ENCODE results near the gene ROPN1B.

ROPN1B gene

DNA sequence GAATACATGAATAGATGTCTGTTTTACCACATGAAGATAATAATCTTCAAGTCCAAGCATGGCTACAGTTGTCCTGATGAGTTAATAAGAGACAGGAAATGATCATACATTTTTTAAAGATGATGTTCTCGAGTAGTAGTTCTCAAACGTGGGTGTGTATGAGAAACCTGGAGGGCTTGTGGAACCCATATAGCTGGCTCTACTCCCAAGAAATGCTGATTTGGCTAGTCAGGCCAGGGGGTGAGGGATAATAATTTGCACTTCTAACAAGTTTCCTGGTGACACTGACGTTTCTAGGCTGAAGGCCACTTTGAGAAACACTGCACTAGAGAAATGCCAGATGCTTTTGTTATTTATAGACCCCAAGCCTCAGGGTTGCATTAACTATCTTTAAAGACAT, 37.0 kb downstream of the ROPN1B start:
- no peak for DNase-seq

DNA sequence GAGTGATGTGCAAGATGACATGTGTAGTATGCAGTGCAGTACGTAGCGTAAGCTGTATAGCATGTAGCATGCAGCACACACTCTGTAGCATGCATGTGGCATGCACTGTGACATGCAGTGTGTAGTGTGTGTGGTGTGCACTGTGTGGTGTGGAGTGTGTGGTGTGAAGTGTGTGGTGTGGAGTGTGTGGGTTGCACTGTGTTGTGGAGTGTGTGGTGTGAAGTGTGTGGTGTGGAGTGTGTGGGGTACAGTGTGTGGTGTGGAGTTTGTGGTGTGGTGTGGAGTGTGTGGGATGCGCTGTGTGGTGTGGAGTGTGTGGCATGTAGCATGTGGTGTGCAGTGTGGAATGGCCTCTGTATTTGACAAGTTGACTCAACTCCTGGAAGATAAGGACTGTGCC, 39.2 kb downstream of the ROPN1B start:
- no peak for DNase-seq

DNA sequence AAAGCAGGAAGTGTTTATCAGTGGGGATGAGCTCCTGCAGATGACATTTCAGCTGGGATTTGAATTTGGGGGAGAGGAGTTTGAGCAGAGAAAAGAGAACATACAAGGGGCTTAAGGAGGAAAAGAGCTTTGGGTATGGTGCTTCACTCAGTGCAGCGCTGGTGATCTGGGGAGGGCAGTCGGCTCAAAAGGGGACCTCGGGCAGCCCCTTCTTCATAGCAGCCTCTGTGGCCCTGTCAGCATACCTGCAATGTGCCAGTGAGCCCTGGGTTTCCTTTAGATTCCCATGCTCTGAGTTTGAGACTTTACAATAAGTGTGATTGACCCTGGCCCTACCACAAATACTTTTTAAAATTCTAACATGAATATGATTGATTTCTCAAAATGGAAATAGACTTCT, 40.2 kb downstream of the ROPN1B start:
- DNase-seq, result no peak

DNA sequence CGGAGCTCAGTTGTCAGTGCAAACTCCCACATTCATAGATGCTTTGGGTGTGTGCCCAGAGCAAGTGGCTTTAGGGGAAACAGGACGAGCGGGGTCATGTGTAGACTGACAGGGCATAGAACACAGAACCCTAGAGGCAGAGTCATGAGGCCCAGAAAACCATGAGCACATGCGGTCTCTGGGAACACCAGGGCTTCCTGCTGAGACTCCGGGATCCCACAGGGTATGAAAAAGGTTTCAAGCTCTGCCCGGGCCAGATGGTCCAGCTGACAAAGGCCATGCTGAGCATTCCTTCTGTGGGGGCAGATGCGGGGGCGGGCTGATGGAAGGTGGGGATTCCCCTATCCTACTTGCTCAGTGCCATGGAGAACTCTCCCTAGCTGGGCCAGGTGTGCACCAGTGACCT, 44.8 kb downstream of the ROPN1B start:
- DNase-seq, result no peak

DNA sequence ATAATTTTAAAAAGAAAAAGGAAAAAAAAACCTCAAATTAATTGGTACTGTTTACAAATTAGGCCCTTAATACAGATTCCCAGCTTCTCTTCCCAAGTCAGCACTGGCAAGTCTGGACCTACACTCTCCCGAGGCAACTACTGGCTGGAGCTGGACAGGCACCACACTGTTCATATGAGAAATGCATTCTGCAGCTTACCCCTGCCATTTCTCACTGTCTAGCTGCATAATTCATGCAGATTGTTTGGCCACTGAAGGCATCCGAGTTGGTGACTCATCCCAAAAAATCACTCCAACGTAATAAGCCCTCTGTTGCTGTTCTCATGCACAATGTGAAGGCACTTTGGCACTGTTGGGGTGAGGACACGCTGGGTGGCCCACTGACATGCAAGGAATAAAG, 45.3 kb downstream of the ROPN1B start:
- DNase-seq, result no peak

DNA sequence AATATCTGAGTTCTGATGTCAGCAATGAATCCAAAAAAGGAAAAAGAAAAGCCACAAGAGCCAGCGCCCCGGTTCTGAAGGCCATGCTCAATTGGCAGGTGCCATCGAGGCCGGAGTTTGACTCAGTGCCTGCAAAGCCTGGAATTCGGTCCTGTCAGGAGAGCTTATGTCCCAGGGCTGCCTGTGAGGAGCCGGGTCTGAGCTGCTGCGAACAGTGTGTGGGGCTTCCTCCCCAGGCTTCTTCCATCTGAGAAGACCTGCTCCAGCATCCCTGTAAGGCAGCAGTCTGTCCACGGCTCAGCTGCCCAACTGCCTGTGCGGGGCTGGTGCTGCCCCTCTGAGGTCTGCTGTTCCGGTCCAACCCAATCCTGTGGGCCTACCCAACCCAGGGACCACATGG, 46.1 kb downstream of the ROPN1B start:
- no peak for DNase-seq

DNA sequence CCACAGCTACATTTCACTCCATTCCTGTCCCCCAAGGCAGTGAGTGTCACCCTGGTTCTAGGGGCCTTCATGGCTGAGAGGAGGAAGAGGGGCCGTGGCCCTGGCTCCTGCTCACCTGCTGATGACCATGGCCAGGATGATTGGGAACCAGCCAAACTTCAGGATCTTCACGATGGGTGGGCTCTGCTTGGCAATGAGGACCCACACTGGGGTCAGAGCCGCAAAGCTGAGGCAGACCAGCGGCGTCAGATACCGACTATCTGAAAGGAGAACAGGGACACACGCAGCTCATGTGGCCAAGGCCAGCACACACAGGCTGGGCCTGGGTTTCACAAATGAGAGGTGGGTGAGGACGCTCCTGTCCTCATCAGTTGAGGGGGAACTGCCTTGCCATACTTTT, 47.6 kb downstream of the ROPN1B start:
- no peak for DNase-seq

DNA sequence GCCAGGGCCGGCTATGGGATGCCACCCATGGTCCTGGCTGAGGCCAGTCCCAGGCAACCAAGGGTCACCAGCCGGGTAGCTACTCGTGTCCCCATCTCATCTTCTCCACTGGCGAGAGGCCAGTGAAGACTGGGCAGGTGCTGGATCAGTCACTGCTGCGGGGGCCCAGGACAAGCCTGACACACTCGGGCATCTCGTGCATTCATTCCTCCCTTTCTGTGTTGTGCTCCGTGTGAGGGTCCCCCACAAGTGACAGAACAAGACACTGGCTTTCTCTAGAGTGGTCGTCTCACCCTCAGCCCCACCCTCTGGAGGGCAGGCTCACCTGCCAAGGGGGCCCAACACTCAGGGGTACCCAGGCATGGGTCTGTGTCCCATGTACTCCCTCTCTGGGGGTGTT, 48.4 kb downstream of the ROPN1B start:
- DNase-seq, result no peak

DNA sequence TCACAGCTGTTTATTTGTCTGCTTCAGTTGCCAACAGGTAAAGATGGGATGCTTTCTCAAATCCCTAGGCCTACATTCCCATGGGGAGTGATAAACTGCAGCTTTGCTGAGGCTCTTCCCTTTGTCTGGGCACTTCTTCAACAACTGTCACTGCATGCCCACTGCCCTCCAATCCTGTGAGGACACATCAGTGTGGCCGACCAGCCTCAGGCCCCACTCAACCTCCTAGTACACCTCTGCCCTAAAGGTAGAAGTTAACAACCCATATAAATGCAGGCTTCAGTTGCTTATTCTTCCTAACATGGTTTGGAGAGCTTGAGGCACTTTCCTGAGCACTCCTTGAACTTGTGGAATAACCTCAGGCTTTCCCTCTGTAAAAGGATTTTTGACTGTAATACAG, 49.6 kb downstream of the ROPN1B start:
- no peak for DNase-seq

DNA sequence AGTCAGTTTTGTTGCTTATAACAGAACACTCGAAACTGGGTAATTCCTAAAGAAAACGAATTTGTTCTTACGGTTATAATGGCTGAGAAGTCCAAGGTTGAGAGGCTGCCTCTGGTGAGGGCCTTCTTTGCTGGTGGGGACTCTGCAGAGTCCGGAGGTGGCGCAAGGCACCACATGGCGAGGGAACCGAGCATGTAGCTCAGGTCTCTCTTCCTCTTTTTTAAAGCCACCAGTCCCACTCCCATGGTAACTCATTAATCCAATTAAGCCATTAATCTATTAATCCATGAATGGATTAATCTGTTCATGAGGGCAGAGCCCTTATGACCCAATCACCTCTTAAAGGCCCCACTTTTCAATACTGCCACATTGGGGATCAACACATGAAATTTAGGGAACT, 50.0 kb downstream of the ROPN1B start:
- DNase-seq, result no peak

DNA sequence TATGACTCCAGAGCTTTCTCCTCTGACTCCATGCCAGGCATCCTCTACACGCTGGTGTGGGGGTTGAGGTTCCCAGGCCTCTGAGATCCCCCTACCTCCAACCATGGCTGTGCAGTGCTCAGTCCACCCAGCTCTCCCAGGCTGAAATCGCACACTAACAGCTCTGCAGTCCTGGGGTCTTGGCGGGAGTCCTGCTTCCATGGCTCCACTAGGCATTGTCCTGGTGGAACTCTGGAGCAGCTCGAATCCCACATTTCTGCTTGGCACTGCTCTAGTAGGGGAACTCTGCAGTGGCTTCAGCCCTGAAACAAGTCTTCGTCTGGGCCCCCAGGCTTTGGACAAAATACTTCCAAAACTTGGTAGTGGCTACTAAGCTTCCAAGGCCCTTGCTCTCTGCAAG, 50.7 kb downstream of the ROPN1B start:
- no peak for DNase-seq

DNA sequence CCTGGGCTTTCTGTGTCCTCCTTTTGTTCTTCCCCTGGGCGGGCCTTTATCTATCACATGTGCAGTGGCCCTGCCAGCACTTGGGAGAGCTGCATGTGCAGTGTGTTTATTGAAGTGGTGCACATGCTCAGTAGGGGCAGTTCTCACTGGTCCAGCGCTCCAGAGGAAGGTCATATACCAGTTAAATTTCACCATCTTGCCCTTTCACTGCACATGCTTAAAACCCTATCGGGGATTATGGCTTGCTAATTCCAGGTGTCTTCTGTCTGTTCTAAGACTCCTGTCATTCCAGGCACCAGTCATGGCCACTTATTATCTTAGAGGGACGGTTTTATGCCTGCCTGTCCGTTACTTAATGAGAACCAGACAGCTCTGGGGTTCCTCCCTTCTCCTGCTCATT, 52.2 kb downstream of the ROPN1B start:
- DNase-seq, result no peak

DNA sequence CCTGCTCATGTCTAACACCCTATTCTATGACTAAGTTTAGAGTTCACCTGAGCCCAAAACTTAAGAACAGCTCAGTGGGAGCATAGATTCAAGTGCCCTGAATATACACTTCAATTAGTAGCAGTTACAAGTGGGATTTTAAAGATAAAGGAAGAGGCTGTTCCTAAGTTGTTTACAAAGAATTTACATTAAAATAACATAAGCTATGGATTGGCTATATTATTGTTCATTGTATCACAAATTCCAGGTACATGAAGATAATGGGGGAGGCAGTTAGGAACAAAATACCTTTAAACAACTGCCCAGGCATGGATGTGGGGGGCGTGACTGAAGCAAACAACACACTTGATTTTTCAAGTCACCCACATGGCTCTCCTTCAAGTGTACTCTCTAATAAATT, 52.7 kb downstream of the ROPN1B start:
- DNase-seq, result no peak

DNA sequence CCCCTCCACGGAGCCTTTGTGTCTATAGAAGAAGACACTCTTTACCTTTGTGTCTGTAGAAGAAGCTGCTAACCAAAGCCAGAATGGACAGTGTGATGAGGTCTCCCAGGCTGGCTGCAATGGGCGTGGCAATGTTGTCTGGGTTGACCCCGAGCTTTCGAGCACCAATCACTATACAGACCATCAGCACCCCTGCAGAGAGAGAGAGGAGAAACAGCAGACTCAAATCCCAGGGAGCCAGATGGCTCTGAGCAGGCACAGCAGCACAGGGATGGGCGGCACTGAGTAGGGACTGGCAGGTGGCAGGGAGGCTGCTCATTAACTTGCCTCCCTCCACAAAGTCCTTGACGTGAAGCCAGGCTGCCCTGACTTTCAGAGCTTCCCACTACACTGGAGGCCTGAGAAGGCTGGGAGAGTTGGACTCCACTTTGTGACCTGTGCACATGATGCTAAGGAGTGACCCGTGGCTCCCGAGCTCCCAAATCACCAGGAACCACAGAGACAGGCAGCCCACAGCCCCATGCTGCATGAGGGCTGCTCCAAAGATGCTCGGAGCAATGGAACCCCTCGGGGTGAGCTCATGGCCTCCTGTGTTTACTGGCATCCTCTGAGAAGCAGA, 53.9 kb downstream of the ROPN1B start:
- no peak for DNase-seq

DNA sequence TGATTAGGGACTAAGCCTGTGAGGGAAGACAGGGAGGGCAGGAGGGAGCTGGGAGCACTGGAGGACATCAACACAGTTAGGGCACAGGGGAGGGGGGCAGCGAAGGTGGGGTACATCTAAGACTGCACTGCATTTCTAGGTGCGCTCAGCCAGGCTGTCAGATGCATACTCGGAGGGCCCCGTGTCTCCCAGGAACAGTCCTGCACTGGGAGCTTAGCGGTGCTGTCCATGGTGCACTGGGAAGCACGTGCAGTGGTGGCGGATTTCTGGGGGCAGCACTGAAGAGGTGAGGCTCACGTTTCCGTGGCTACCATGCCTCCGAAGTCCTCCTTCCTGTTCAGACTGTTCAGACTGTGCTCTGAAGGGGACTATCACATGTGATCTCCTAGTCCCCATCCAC, 54.4 kb downstream of the ROPN1B start:
- no peak for DNase-seq

DNA sequence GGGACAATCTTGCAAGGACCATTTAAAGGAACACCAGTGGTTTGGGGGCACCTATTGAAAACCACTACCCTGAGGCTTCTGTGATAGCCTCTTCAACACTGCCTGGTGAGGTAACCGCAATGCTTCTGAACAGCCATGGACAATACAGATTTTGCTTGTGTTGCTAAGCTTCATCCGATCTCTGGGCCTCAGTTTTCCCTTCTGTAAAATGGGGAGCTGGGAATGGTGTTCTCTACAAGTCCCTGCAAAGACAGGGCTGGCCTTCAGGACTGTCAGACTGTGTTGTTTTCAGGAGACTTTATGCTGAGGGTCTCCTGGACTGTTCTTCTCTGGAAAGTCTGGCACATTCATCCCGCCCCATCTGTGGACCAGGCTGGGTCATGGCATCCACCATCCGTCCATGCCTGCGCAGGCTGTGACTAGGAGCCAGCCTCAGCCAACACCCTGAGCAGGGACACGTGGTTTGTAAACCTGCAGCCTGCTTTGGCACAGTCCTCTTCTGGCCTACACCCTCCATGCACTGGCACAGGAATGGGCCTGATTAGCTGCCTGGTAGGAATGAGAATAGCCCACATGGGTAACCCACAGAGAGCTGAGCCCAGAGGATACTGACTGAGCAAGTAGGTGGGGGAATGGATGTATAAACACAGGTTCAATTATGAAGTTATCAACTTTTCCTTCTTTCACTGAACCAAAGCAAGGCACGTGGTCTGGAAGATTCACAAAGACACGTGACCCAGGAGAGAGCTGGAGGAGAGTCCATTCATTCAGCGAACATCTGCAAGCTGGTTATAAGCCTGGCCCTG, 55.3 kb downstream of the ROPN1B start:
- DNase-seq, result no peak

DNA sequence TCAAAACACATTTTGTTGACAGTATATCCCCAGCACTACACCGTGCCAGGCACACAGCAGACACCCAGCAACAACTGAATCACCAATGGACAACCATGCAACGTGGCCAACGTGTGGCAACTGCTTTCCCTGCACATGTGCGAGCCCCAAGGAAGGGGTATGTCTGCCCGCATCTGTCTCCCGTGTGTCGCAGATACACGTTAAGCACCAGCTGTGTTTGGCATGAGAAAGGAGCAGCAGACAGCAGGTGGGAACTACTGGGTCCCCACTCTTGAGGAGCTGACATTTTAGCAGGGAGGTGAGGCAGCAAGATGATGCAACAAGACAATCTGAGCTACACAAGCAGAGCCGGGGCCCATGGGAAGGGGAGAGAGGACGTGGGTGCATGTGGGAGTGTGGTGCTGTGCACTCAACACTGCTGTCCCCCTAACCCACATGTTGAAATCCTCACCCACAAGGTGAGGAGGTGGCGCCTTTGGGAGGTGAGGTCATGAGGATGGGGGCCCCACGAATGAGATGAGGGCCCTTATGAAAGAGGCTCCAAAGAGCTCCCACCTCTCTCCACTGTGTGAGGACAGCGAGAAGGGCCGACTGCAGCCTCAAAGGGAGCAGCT, 56.2 kb downstream of the ROPN1B start:
- DNase-seq, result no peak

DNA sequence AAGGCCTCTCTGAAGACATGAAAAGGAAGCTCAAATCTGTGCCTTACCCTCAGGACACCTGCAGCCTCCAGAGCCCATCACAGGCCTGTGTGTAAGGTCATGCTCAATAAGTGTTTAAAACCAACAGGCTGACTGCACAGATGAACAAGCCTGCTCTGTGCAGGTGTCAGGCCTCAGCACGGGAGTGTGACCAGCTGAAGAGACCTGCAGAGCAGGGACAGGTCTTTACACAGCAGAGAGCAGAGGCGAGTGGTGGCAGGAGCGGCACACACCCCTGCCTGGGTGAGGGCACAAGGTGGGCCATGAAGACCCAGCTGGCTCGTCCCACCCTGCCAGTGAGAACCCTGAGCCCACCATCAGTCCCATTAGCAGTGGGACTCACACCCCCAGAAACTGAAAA, 56.9 kb downstream of the ROPN1B start:
- no peak for DNase-seq

DNA sequence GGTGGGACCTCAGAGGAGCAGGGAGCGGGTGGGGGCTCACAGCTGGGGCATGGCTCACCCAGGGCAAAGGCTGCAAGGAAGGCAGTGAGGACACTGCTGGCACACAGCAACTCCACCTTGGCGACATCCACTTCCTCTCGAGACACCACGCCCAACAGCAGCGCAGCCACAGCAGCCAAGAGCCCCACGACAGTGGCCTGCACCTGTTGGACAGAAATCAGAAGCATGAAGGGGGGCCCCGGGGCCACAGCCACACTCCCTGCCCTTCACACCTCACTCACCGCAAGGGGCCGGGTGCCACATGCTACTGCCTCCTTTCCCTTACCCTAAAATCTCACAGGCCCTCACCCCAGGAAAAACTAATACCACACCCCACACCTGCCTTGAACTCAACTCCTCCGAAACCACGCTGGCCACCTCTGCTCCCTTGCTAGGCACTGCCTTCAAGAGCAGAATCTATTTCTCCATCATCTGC, 57.3 kb downstream of the ROPN1B start:
- peak; percentile 13 for DNase-seq

DNA sequence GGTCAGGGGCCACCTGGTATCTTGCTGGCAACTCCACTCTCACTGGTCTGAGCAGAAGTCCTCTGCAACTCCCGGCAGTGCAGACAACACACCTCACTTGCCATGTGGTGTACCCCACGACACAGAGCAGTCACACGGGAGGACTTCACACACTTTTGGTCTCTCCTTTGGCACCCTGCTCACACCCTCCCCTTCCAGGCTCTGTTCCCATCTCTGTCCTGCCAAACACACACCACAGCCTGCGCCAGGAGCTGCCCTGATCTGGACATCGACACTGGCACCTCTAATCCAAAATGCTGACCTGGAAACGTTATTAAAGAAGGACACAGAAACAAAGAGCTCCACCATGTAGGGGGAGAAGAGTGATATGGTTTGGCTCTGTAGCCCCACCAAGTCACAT, 57.8 kb downstream of the ROPN1B start:
- no peak for DNase-seq

DNA sequence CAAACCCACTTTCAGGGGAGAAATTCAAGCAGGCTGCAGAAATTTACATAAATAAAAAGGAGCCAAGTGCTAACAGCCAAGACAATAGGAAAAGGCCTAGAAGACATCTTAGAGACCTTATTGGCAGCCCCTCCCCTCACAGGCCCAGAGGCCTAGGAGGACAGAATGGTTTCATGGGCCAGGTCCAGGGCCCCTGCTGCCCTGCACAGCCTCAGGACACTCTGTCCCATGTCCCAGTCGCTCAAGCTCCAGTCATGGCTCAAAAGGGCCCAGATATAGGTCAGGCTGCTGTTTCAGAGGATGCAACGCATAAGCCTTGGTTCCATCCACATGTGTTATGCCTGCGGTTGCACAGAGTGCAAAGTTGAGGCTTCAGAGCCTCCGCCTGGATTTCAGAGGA, 59.1 kb downstream of the ROPN1B start:
- no peak for DNase-seq

DNA sequence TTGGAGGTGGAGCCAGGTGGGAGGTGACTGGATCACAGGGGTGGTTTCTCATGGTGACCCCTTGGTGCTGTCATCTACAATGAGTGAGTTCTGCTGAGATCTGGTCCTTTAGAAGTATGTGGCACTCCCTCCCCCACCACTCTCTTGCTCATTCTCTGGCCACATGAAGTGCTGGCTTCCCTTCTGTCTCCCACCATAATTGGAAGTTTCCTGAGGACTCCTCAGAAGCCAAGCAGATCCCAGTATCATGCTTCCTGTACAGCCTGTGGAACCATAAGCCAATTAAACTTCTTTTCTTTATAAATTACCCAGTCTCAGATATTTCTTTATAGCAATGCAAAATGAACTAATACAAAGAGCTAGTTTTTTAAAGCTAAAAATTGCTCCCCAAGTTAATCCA, 60.3 kb downstream of the ROPN1B start:
- no peak for DNase-seq

DNA sequence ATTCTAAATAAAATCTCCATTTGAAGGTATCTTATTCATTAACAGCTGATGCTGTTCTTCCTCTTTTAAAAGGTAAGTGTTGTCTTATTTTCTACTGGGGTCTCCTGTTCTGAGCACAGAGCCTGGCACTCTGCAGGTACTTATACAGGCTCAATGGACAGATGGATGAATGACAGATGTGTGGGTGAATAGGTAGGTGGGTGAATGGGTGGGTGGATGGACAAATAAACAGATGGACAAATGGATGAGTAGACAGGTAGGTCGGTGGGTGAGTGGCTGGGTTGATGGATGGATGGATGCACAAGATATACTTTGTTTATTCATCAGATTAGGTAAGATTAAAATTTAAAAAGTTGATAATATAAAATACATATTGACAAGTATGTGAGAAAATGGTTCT, 61.5 kb downstream of the ROPN1B start:
- DNase-seq, result no peak

DNA sequence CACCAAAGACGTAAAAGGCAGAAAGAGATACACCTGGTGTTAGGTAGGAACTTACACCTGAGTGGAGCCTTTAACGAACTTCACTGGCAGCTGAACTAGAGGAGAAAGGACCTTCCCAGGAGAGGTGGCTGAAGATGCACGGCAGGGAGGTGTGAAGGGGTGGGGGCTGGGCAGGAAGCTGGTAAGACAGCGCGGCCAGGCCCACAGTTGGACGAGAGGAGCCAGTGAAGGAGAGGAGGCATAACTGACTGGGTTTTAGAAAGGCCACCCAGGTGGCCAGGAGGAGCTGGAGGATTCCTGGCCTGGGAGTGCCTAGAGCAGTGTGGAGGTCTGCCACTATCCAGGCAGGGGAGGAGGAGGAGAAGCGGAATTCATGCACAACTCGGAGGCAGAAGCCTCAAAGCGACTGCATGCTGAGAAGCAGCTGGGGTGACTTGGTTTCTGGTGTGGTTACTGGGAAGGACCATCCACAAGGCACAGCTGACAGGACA, 63.0 kb downstream of the ROPN1B start:
- DNase-seq, result no peak
